ENCODE results near the gene SNRPA1. TPM values are rescaled to one million over a fixed set of nuclear protein-coding genes. Genes with fewer than 3 reads are reported as not detected.

Gene SNRPA1
- total and polyA plus RNA-seq, 2 of the 13 experiments (the other 11 are each of a cell fraction or from before 2014, with no cell fraction given) = 41.2 to 108 TPM

GRCh38 chr15:101327147-101327740 is 32.2 kb upstream of the SNRPA1 start:
- ATAC-seq = no peak
- no peak for TF ChIP-seq REPIN1 (CRISPR knock-in tag; IDR thresholded peaks at IDR 0.05; ENCODE audit: borderline replicate concordance, low read depth)
- no peak for TF ChIP-seq DNMT1 (CRISPR knock-in tag; IDR thresholded peaks at IDR 0.05)
- TF ChIP-seq, protein P1, sequence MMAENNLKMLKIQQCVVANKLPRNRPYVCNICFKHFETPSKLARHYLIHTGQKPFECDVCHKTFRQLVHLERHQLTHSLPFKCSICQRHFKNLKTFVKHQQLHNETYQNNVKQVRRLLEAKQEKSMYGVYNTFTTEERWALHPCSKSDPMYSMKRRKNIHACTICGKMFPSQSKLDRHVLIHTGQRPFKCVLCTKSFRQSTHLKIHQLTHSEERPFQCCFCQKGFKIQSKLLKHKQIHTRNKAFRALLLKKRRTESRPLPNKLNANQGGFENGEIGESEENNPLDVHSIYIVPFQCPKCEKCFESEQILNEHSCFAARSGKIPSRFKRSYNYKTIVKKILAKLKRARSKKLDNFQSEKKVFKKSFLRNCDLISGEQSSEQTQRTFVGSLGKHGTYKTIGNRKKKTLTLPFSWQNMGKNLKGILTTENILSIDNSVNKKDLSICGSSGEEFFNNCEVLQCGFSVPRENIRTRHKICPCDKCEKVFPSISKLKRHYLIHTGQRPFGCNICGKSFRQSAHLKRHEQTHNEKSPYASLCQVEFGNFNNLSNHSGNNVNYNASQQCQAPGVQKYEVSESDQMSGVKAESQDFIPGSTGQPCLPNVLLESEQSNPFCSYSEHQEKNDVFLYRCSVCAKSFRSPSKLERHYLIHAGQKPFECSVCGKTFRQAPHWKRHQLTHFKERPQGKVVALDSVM (CRISPR knock-in tag; IDR thresholded peaks at IDR 0.05) = no peak
- TF ChIP-seq PRDM4 (CRISPR knock-in tag; IDR thresholded peaks at IDR 0.05; ENCODE audit: borderline replicate concordance) = no peak
- no peak for TF ChIP-seq ZNF616 (CRISPR knock-in tag; IDR thresholded peaks at IDR 0.05; ENCODE audit: low read depth)
- no peak for TF ChIP-seq SMARCC2 (IDR thresholded peaks at IDR 0.05)
- TF ChIP-seq TGIF2 (CRISPR knock-in tag; IDR thresholded peaks at IDR 0.05) = no peak
- TF ChIP-seq ZBTB8A (CRISPR knock-in tag; IDR thresholded peaks at IDR 0.05; ENCODE audit: borderline replicate concordance, low read depth) = no peak
- no peak for TF ChIP-seq MEIS2 (CRISPR knock-in tag; IDR thresholded peaks at IDR 0.05)
- TF ChIP-seq HCFC1 (IDR thresholded peaks at IDR 0.05; ENCODE audit: low read depth, low read length) = no peak
- no peak for TF ChIP-seq CBX2 (IDR thresholded peaks at IDR 0.05; ENCODE audit: low read depth, low read length)
- TF ChIP-seq CBX2 (CRISPR knock-in tag; IDR thresholded peaks at IDR 0.05; ENCODE audit: low read depth) = no peak
- TF ChIP-seq, protein P2, sequence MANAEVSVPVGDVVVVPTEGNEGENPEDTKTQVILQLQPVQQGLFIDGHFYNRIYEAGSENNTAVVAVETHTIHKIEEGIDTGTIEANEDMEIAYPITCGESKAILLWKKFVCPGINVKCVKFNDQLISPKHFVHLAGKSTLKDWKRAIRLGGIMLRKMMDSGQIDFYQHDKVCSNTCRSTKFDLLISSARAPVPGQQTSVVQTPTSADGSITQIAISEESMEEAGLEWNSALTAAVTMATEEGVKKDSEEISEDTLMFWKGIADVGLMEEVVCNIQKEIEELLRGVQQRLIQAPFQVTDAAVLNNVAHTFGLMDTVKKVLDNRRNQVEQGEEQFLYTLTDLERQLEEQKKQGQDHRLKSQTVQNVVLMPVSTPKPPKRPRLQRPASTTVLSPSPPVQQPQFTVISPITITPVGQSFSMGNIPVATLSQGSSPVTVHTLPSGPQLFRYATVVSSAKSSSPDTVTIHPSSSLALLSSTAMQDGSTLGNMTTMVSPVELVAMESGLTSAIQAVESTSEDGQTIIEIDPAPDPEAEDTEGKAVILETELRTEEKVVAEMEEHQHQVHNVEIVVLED (CRISPR knock-in tag; IDR thresholded peaks at IDR 0.05; ENCODE audit: borderline replicate concordance) = no peak
- TF ChIP-seq ZNF432 (CRISPR knock-in tag; IDR thresholded peaks at IDR 0.05; ENCODE audit: borderline replicate concordance) = no peak

More at GRCh38 chr15:101327147-101327740, 32.2 kb upstream of the SNRPA1 start:
- Histone ChIP-seq H3K4me3 (replicated peaks in 1 of 3; ENCODE audit: insufficient read depth in 1 of 3, low read depth in 2 of 3, low read length in 3 of 3) (no peak overlapping the region), H4K20me1 (ENCODE audit: insufficient read depth, low read length) (no peaks in the 10 kb centered on the region), H3K36me3 (replicated peaks in 1 of 2; ENCODE audit: control insufficient read depth in 1 of 2, insufficient read depth in 2 of 2, low read length in 2 of 2) (peaks cover 30 to 77% of the 10 kb centered on the region in 2 experiments), H3K9ac (ENCODE audit: insufficient read depth, low read depth, low read length) (no peak overlapping the region), H2AFZ (ENCODE audit: low read length) (no peak overlapping the region), H3K79me2 (ENCODE audit: insufficient read depth, low read length) (no peaks in the 10 kb centered on the region), H3K27me3 (ENCODE audit: control insufficient read depth in 1 of 2, insufficient read depth in 2 of 2, low read length in 2 of 2) (no peaks in the 10 kb centered on the region), H3K27ac (ENCODE audit: extremely low read length, insufficient read depth, low read length) (no peak overlapping the region), H3K9me3 (ENCODE audit: low read length) (no peaks in the 10 kb centered on the region), H3K4me1 (ENCODE audit: insufficient read depth, low read length) (peaks cover 26% of the 10 kb centered on the region), H3K4me2 (ENCODE audit: low read depth, low read length) (no peak overlapping the region)
- DNase-seq (ENCODE audit: low spot score) = no peak
- no peak for FAIRE-seq
- 93% methylated on average over 13 of the region's 17 CpGs for WGBS (ENCODE audit: low lambda C conversion rate)
- in situ Hi-C loops (cut with HindIII; ENCODE audit: extremely low pct_ligation_motif_present, low pct_unique_long_range_greater_than_20kb) (no loop called here), intact Hi-C loops (cut with micrococcal nuclease; ENCODE audit: unreplicated experiment) (no loop called here)
- ChIA-PET CTCF (ENCODE audit: low intra/inter-chr PET ratio, low total read pairs) (no interaction called here), POLR2A (no interaction called here)
- no TSS peak for BruUV-seq (replicated peaks)

Measured in HepG2 (cell line).